GM10248 (cell line): ENCODE data around the gene TDP1.

Experiments used
- CTCF ChIA-PET: fragments of 300-600 bp; sonication (Branson Sonifier 250); formaldehyde crosslinking; extraction: SDS; loops from one replicate; lab custom pipeline; 2021; ENCODE audit warnings: antibody characterized with exemption; lab: Yijun Ruan, JAX
- POLR2A ChIA-PET: fragments of 350-650 bp; sonication (Branson Sonifier 250); formaldehyde crosslinking; extraction: SDS; loops from one replicate; lab custom pipeline; 2020; ENCODE audit warnings: antibody characterized with exemption; lab: Yijun Ruan, JAX
- DNase-seq: peaks from one replicate; pipeline ENCODE4 v3.0.0; 2012; ENCODE audit errors: extremely low spot score
- TF ChIP-seq, protein P1 (sequence below): IDR thresholded peaks from 2 replicates; pipeline ENCODE4 v1.5.1; 2012; ENCODE audit warnings: mild to moderate bottlenecking, low read depth; ENCODE audit errors: extremely low read depth, missing control alignments, control extremely low read depth

TDP1 gene

DNA sequence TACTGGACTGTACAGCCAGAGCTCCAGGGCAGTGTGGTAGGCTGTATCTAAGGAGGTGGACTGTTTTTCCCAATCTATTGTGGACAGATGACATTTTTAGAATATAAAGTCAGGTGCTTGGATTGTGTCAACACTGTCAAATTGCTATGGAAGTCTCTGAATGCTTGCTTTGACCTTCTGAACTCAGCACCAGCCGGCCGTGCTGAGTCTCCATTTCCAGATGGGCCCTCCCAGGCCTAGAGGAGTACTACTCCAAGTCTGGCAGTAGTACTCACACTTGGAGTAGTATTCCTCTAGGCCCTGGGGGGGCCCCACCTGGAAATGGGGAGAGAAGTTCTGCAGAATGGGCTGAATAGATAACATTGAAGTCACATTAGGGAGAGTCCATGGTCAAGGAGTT, 89.9 kb downstream of the TDP1 start:
- CTCF ChIA-PET: no interaction called here
- POLR2A ChIA-PET: no interaction called here
- DNase-seq: no peak
- TF ChIP-seq, protein P1, sequence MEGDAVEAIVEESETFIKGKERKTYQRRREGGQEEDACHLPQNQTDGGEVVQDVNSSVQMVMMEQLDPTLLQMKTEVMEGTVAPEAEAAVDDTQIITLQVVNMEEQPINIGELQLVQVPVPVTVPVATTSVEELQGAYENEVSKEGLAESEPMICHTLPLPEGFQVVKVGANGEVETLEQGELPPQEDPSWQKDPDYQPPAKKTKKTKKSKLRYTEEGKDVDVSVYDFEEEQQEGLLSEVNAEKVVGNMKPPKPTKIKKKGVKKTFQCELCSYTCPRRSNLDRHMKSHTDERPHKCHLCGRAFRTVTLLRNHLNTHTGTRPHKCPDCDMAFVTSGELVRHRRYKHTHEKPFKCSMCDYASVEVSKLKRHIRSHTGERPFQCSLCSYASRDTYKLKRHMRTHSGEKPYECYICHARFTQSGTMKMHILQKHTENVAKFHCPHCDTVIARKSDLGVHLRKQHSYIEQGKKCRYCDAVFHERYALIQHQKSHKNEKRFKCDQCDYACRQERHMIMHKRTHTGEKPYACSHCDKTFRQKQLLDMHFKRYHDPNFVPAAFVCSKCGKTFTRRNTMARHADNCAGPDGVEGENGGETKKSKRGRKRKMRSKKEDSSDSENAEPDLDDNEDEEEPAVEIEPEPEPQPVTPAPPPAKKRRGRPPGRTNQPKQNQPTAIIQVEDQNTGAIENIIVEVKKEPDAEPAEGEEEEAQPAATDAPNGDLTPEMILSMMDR: no peak

DNA sequence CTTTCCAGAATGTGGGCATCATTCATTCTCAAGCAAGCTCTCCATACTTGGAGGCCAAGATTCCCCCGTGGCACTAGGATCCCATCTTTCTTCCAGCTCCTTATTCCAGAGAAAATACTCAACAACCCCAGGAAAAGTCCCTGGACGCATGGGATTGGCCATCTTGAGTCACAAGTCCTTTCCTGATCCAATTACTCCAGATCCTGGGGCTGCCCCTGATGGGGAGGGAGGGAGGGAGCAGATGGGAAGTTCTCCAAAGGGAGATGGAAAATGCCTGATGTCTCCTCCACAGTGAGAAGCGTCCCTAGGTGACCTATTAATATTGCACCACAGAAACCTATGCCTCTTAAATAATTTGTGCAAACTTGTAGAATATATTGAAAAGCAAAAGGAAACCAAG, 93.7 kb downstream of the TDP1 start:
- ChIA-PET CTCF (interaction anchor here (0.6 to 1.6 kb wide), 2 partner anchors 76 to 1511 kb away, joined by 3 to 4 read pairs; no protein-coding TSS in a partner anchor), POLR2A (interaction anchor here (0.7 kb wide), 1 partner anchor 948 kb away, joined by 9 read pairs; no protein-coding TSS in a partner anchor)
- no peak for DNase-seq
- TF ChIP-seq, protein P1: no peak

DNA sequence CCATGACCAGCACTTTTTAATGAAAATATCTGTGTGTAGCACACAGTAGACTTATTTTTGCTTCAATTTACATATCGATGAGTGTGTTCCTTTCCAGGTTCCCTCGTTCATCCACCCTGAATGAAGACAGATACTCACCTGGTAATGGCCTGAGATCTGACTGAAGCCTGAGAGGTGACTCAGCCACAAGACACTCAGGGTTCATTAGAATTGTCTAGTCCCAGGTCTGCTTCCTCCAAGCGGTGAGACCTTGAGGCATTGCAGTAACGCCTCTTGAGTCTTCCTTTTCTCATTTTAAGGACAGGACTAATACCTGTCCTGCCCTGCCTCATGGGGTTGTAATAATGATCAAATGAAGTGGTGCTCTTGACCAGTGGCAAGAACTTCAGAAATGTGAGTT, 94.5 kb downstream of the TDP1 start:
- TF ChIP-seq, protein P1: no peak
- DNase-seq: no peak
- ChIA-PET CTCF (interaction anchor here (0.6 kb wide), 1 partner anchor 1512 kb away, joined by 3 read pairs; no protein-coding TSS in a partner anchor), POLR2A (no interaction called here)

DNA sequence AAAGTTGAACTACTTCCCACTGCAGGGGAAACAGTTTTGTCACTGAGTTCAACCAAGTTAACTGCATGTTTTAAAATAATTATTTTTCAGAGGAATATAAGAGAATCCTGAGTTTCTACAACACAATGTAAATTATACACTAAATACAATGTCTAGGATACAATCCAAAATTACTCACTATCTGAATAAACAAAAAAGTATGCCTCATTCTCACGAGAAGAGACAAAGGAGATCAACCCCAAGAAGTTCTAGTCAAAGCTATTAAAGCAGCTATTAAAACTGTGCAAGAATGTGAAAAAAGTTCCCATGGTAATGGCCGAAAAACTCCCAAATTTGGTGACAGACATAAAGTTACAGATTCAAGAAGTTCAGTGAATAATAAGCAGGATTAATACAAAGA, 97.3 kb downstream of the TDP1 start:
- ChIA-PET POLR2A (no interaction called here), CTCF (no interaction called here)

DNA sequence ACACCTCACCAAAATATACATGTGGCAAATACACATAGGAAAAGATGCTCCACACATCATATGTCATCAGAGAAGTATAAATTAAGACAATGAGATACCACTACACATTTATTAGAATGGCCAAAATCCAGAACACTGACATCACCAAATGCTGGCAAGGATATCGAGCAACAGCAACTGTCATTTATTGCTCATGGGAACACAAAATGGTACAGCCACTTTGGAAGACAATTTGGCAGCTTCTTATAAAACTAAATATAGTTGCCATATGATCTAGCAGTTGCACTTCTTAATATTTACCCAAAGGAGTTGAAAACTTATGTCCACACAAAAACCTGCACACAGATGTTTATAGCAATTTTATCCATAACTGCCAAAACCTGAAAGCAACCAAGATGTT, 99.1 kb downstream of the TDP1 start:
- DNase-seq: no peak
- ChIA-PET POLR2A (interaction anchor here (0.6 kb wide), 1 partner anchor 70 kb away, joined by 4 read pairs; no protein-coding TSS in a partner anchor), CTCF (interaction anchor here (1.3 to 1.9 kb wide), 3 partner anchors 10 to 80 kb away, joined by 3 to 11 read pairs (median 5); no protein-coding TSS in a partner anchor)
- TF ChIP-seq, protein P1: no peak

More for the DNA sequence above, 97.3 kb downstream of the TDP1 start:
- no peak for DNase-seq
- TF ChIP-seq, protein P1: no peak

DNA sequence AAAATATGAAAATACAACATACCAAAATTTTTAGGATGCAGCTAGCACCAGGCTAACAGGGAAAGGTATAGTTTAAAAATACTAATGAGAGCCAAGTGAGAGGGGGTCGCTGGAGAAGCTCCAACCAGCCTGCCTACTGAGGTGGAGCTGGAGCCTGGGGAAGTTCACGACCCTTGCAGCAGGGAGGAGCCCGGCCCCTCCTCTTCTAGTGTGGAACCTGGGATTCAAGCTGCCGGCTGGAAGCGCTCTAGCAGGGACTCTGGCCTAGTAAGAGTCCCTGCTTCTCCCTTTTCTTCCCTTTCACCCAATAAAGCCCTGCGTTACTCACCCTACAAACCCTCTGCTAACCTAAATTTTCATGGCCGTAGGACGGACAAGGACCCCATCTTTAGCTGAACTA, 101.1 kb downstream of the TDP1 start:
- ChIA-PET POLR2A (no interaction called here), CTCF (interaction anchor here (1.0 to 3.0 kb wide), 2 partner anchors 13 to 84 kb away, joined by 4 to 13 read pairs; no protein-coding TSS in a partner anchor)
- TF ChIP-seq, protein P1: no peak
- no peak for DNase-seq
